ENCODE data around the gene ZNF497.
A peak's percentile ranks its signal among the peaks of the same experiment; 100 is the strongest.

DNA sequence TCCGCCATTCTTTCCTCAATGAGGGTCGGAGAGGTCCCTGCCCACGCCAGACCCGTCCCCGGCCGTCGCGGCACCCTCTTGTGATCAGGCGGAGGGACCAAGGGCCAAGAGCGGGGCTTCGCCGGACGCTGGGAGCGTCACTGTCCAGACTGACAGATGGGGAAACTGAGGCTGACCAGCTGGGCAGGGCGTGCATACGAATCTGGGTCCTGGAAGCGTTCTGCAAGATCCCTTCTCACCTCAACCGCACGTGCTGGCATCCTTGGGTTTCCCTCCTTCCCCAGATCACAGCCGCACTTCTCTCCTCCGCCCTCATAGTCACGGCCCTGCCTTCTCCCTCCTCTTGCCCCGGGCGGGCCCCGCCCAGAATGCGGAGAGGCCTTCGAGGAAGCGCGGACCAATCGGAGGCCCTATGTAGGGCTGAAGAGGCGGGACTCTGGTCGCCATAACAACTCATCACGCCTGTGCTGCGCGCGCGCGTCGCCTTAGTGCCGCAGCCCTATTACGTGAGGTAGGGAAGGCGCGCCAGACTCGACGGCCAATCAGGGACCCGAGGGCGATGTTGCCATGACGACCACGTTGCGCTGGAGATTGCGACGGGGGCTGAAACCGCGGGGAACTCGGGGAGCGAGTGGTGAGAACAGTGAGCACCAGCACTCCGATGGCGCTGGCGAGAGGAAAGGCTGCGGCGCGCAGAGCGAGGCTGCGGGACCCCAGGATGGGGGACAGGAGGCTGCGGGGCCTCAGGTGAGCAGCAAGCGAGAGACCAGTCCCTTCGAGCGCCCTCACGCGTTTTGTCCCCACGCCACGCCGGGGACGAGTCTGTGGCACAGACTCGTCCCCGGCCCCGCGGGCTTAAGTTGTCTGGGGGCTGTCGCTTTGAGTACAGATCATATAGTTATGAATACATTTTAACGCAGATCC, 38.6 kb upstream of the ZNF497 start:
- TF ChIP-seq POLR2A (IDR thresholded peaks at IDR 0.05): peak; percentile 41 to 86
- TF ChIP-seq, protein P1, sequence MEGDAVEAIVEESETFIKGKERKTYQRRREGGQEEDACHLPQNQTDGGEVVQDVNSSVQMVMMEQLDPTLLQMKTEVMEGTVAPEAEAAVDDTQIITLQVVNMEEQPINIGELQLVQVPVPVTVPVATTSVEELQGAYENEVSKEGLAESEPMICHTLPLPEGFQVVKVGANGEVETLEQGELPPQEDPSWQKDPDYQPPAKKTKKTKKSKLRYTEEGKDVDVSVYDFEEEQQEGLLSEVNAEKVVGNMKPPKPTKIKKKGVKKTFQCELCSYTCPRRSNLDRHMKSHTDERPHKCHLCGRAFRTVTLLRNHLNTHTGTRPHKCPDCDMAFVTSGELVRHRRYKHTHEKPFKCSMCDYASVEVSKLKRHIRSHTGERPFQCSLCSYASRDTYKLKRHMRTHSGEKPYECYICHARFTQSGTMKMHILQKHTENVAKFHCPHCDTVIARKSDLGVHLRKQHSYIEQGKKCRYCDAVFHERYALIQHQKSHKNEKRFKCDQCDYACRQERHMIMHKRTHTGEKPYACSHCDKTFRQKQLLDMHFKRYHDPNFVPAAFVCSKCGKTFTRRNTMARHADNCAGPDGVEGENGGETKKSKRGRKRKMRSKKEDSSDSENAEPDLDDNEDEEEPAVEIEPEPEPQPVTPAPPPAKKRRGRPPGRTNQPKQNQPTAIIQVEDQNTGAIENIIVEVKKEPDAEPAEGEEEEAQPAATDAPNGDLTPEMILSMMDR (IDR thresholded peaks at IDR 0.05): no peak

All from adrenal gland (tissue), 5 donors.